ENCODE data around the gene CEP97.

CEP97 gene

DNA sequence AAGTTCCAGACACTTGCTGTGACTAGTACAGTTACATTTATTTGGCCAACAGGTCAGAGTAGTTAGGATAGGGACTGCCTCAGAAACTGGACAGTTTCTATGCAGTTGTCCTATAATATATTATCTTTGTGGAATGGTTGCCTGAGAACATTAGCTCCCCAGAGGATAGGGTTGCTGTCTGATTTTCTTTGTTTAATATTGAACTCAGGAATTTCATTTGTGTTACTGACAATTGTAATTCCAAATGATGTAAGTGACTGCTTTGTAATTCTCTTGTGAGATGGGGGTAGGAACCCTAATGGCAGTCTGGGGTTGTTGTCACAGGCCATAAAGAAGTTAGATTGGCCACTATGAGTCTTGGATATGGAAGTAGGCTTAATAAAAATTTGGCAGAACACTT, 56.8 kb downstream of the CEP97 start:
- peaks cover 23 to 39% (median 31%) of the 10 kb centered on the region in 4 experiments for H3K4me1 ChIP-seq (ENCODE audit: control extremely low read depth in 1 of 4, control insufficient read depth in 4 of 4, insufficient read depth in 4 of 4, low read length in 3 of 4)
- H3K27me3 ChIP-seq (replicated peaks in 2 of 5; ENCODE audit: control insufficient read depth in 4 of 5, insufficient read depth in 5 of 5, low read length in 4 of 5) = no peaks in the 10 kb centered on the region
- H3K27ac ChIP-seq (ENCODE audit: insufficient read depth in 1 of 2, low read depth in 1 of 2, low read length in 2 of 2, poor library complexity in 1 of 2, severe bottlenecking in 2 of 2) = no peak overlapping the region
- H3K4me3 ChIP-seq (ENCODE audit: control insufficient read depth in 1 of 7, extremely low read depth in 1 of 7, insufficient read depth in 4 of 7, low read depth in 2 of 7, low read length in 6 of 7) = no peak overlapping the region
- DNase-seq = no peak
- ChIA-PET CTCF (no interaction called here), POLR2A (no interaction called here)
- H3K9me3 ChIP-seq (ENCODE audit: control extremely low read depth in 1 of 5, control insufficient read depth in 4 of 5, insufficient read depth in 2 of 5, low read depth in 1 of 5, low read length in 4 of 5) = no peaks in the 10 kb centered on the region
- H3K36me3 ChIP-seq (ENCODE audit: control insufficient read depth in 4 of 4, insufficient read depth in 4 of 4, low read length in 3 of 4) = peaks cover 5 to 25% (median 19%) of the 10 kb centered on the region in 4 experiments

GRCh38 chr3:101784855-101785613, 60.6 kb downstream of the CEP97 start:
- H3K4me3 ChIP-seq (ENCODE audit: control insufficient read depth in 1 of 7, extremely low read depth in 1 of 7, insufficient read depth in 4 of 7, low read depth in 2 of 7, low read length in 6 of 7) = peak overlapping the region in 2 of 7 experiments; percentile 13 to 55
- WGBS (ENCODE audit: insufficient coverage) = 83% methylated on average over 3 of the region's 5 CpGs
- ChIA-PET CTCF (interaction anchor here (1.0 to 1.6 kb wide), 3 partner anchors 10 to 24 kb away, joined by 3 to 12 read pairs (median 3); no protein-coding TSS in a partner anchor), POLR2A (no interaction called here)
- peak in 2 of 3 donors; percentile 40 to 43 for DNase-seq
- H3K9me3 ChIP-seq (ENCODE audit: control extremely low read depth in 1 of 5, control insufficient read depth in 4 of 5, insufficient read depth in 2 of 5, low read depth in 1 of 5, low read length in 4 of 5) = no peaks in the 10 kb centered on the region
- H3K27me3 ChIP-seq (replicated peaks in 2 of 5; ENCODE audit: control insufficient read depth in 4 of 5, insufficient read depth in 5 of 5, low read length in 4 of 5) = no peaks in the 10 kb centered on the region
- peak overlapping the region; percentile 23 to 39 for H3K27ac ChIP-seq (ENCODE audit: insufficient read depth in 1 of 2, low read depth in 1 of 2, low read length in 2 of 2, poor library complexity in 1 of 2, severe bottlenecking in 2 of 2)
- peaks cover 15 to 25% (median 17%) of the 10 kb centered on the region in 4 experiments for H3K4me1 ChIP-seq (ENCODE audit: control extremely low read depth in 1 of 4, control insufficient read depth in 4 of 4, insufficient read depth in 4 of 4, low read length in 3 of 4)
- H3K36me3 ChIP-seq (ENCODE audit: control insufficient read depth in 4 of 4, insufficient read depth in 4 of 4, low read length in 3 of 4) = peaks cover 14 to 54% (median 24%) of the 10 kb centered on the region in 4 experiments

DNA sequence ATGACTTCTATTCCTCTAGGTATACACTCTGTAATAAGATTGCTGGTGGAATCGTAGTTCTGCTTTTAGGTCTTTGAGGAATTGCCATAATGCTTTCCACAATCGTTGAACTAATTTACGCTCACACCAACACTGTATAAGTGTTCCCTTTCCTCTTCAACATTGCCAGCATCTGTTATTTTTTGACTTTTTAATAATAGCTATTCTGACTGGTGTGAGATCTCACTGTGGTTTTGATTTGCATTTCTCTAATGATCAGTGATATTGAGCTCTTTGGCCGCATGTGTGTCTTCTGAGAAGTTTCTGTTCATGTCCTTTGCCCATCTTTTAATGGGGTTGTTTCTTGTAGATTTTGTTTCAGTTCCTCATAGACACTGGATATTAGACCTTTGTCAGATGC, 67.4 kb downstream of the CEP97 start:
- no peak overlapping the region for H3K4me3 ChIP-seq (ENCODE audit: control insufficient read depth in 1 of 7, extremely low read depth in 1 of 7, insufficient read depth in 4 of 7, low read depth in 2 of 7, low read length in 6 of 7)
- DNase-seq = no peak
- H3K9me3 ChIP-seq (ENCODE audit: control extremely low read depth in 1 of 5, control insufficient read depth in 4 of 5, insufficient read depth in 2 of 5, low read depth in 1 of 5, low read length in 4 of 5) = peaks cover 2 to 12% (median 3%) of the 10 kb centered on the region in 5 experiments
- no peak overlapping the region for H3K27ac ChIP-seq (ENCODE audit: insufficient read depth in 1 of 2, low read depth in 1 of 2, low read length in 2 of 2, poor library complexity in 1 of 2, severe bottlenecking in 2 of 2)
- H3K27me3 ChIP-seq (replicated peaks in 2 of 5; ENCODE audit: control insufficient read depth in 4 of 5, insufficient read depth in 5 of 5, low read length in 4 of 5) = no peaks in the 10 kb centered on the region
- ChIA-PET POLR2A (no interaction called here), CTCF (interaction anchor here (2.3 kb wide), 1 partner anchor 11 kb away, joined by 11 read pairs; no protein-coding TSS in a partner anchor)
- H3K4me1 ChIP-seq (ENCODE audit: control extremely low read depth in 1 of 4, control insufficient read depth in 4 of 4, insufficient read depth in 4 of 4, low read length in 3 of 4) = no peaks in the 10 kb centered on the region
- peaks cover 21 to 85% (median 26%) of the 10 kb centered on the region in 4 experiments for H3K36me3 ChIP-seq (ENCODE audit: control insufficient read depth in 4 of 4, insufficient read depth in 4 of 4, low read length in 3 of 4)
- 60% methylated on average over 1 of the region's 4 CpGs for WGBS (ENCODE audit: insufficient coverage)

GRCh38 chr3:101796077-101796680, 71.8 kb downstream of the CEP97 start:
- WGBS (ENCODE audit: insufficient coverage) = 94% methylated on average over 2 of the region's 3 CpGs
- H3K9me3 ChIP-seq (ENCODE audit: control extremely low read depth in 1 of 5, control insufficient read depth in 4 of 5, insufficient read depth in 2 of 5, low read depth in 1 of 5, low read length in 4 of 5) = peaks cover 2 to 12% (median 3%) of the 10 kb centered on the region in 5 experiments
- H3K4me1 ChIP-seq (ENCODE audit: control extremely low read depth in 1 of 4, control insufficient read depth in 4 of 4, insufficient read depth in 4 of 4, low read length in 3 of 4) = no peaks in the 10 kb centered on the region
- no peak for DNase-seq
- H3K4me3 ChIP-seq (ENCODE audit: control insufficient read depth in 1 of 7, extremely low read depth in 1 of 7, insufficient read depth in 4 of 7, low read depth in 2 of 7, low read length in 6 of 7) = no peak overlapping the region
- H3K27me3 ChIP-seq (replicated peaks in 2 of 5; ENCODE audit: control insufficient read depth in 4 of 5, insufficient read depth in 5 of 5, low read length in 4 of 5) = no peaks in the 10 kb centered on the region
- CTCF ChIA-PET = interaction anchor here (1.2 to 1.3 kb wide), 2 partner anchors 429 to 433 kb away, joined by 3 to 5 read pairs; no protein-coding TSS in a partner anchor
- POLR2A ChIA-PET = no interaction called here
- no peak overlapping the region for H3K27ac ChIP-seq (ENCODE audit: insufficient read depth in 1 of 2, low read depth in 1 of 2, low read length in 2 of 2, poor library complexity in 1 of 2, severe bottlenecking in 2 of 2)
- peaks cover 13 to 58% (median 18%) of the 10 kb centered on the region in 4 experiments for H3K36me3 ChIP-seq (ENCODE audit: control insufficient read depth in 4 of 4, insufficient read depth in 4 of 4, low read length in 3 of 4)

- H3K4me3 ChIP-seq (ENCODE audit: control insufficient read depth in 1 of 7, extremely low read depth in 1 of 7, insufficient read depth in 4 of 7, low read depth in 2 of 7, low read length in 6 of 7) = no peak overlapping the region
- H3K27ac ChIP-seq (ENCODE audit: insufficient read depth in 1 of 2, low read depth in 1 of 2, low read length in 2 of 2, poor library complexity in 1 of 2, severe bottlenecking in 2 of 2) = peak overlapping the region in 1 of 2 experiments; percentile 18
- no peaks in the 10 kb centered on the region for H3K27me3 ChIP-seq (replicated peaks in 2 of 5; ENCODE audit: control insufficient read depth in 4 of 5, insufficient read depth in 5 of 5, low read length in 4 of 5)
- DNase-seq = no peak
- 95% methylated on average over 3 of the region's 4 CpGs for WGBS (ENCODE audit: insufficient coverage)
- ChIA-PET CTCF (interaction anchor here (0.7 to 16.9 kb wide), 6 partner anchors 10 to 424 kb away, joined by 3 to 414 read pairs (median 4); no protein-coding TSS in a partner anchor), POLR2A (no interaction called here)
- peaks cover 0 to 20% (median 11%) of the 10 kb centered on the region in 4 experiments for H3K36me3 ChIP-seq (ENCODE audit: control insufficient read depth in 4 of 4, insufficient read depth in 4 of 4, low read length in 3 of 4)
- no peaks in the 10 kb centered on the region for H3K9me3 ChIP-seq (ENCODE audit: control extremely low read depth in 1 of 5, control insufficient read depth in 4 of 5, insufficient read depth in 2 of 5, low read depth in 1 of 5, low read length in 4 of 5)
- peaks cover 0 to 4% (median 0%) of the 10 kb centered on the region in 4 experiments for H3K4me1 ChIP-seq (ENCODE audit: control extremely low read depth in 1 of 4, control insufficient read depth in 4 of 4, insufficient read depth in 4 of 4, low read length in 3 of 4)
Observed at GRCh38 chr3:101801174-101801573, 76.8 kb downstream of the CEP97 start.

GRCh38 chr3:101802179-101802578, 77.8 kb downstream of the CEP97 start:
- H3K36me3 ChIP-seq (ENCODE audit: control insufficient read depth in 4 of 4, insufficient read depth in 4 of 4, low read length in 3 of 4) = peaks cover 0 to 21% (median 10%) of the 10 kb centered on the region in 4 experiments
- H3K27ac ChIP-seq (ENCODE audit: insufficient read depth in 1 of 2, low read depth in 1 of 2, low read length in 2 of 2, poor library complexity in 1 of 2, severe bottlenecking in 2 of 2) = no peak overlapping the region
- H3K9me3 ChIP-seq (ENCODE audit: control extremely low read depth in 1 of 5, control insufficient read depth in 4 of 5, insufficient read depth in 2 of 5, low read depth in 1 of 5, low read length in 4 of 5) = no peaks in the 10 kb centered on the region
- WGBS (ENCODE audit: insufficient coverage) = no CpG with 5 or more reads among the region's 2 CpGs
- H3K4me3 ChIP-seq (ENCODE audit: control insufficient read depth in 1 of 7, extremely low read depth in 1 of 7, insufficient read depth in 4 of 7, low read depth in 2 of 7, low read length in 6 of 7) = no peak overlapping the region
- peaks cover 0 to 4% (median 0%) of the 10 kb centered on the region in 4 experiments for H3K4me1 ChIP-seq (ENCODE audit: control extremely low read depth in 1 of 4, control insufficient read depth in 4 of 4, insufficient read depth in 4 of 4, low read length in 3 of 4)
- ChIA-PET POLR2A (no interaction called here), CTCF (interaction anchor here (0.8 to 16.9 kb wide), 17 partner anchors 9 to 736 kb away, joined by 3 to 414 read pairs (median 4); no protein-coding TSS in a partner anchor)
- no peaks in the 10 kb centered on the region for H3K27me3 ChIP-seq (replicated peaks in 2 of 5; ENCODE audit: control insufficient read depth in 4 of 5, insufficient read depth in 5 of 5, low read length in 4 of 5)
- no peak for DNase-seq

Measured in common myeloid progenitor, CD34-positive (primary cell).